ENCODE measurements around the gene ANKHD1. TPM values are rescaled to one million over a fixed set of nuclear protein-coding genes. Genes with fewer than 3 reads are reported as not detected.

ANKHD1 gene
- total and polyA plus RNA-seq, 2 of the 8 experiments (the other 6 are each of a cell fraction or from before 2014, with no cell fraction given), result 69.9 to 108 TPM

GRCh38 chr5:140361901-140362300 lies 39.7 kb upstream of the ANKHD1 start:
- no peak overlapping the region for H3K4me3 ChIP-seq (ENCODE audit: extremely low read depth in 1 of 4, insufficient read depth in 2 of 4, low read depth in 3 of 4, low read length in 4 of 4)
- no peak for DNase-seq (ENCODE audit: low read depth in 1 of 2, low spot score in 2 of 2)
- peak overlapping the region; percentile 22; the same call in 1 of the 2 replicates for H2BK12ac ChIP-seq (ENCODE audit: low read depth, low read length)
- WGBS, 2 experiments (ENCODE audit: extremely low coverage in 1 of 2, insufficient coverage in 1 of 2, insufficient read length in 1 of 2, insufficient replicate concordance in 2 of 2, low coverage in 1 of 2, low lambda C conversion rate in 2 of 2, missing lambda C conversion rate in 1 of 2), result 100% methylated on average over 2 of the region's 2 CpGs; no CpG with 5 or more reads in 1 of the 2 experiments
- no peak overlapping the region for H2BK5ac ChIP-seq (ENCODE audit: low read depth, low read length)
- H3K4me1 ChIP-seq (replicated peaks in 1 of 4; ENCODE audit: control insufficient read depth in 3 of 4, insufficient read depth in 4 of 4, low read length in 3 of 4), result peaks cover 0 to 10% (median under 1%) of the 10 kb centered on the region in 4 experiments; a peak in 4 of 7 replicates
- no peak overlapping the region for H3K23ac ChIP-seq (ENCODE audit: insufficient read length)
- H2BK120ac ChIP-seq (replicated peaks; ENCODE audit: low read depth, low read length), result no peak overlapping the region
- H3K9me3 ChIP-seq (ENCODE audit: insufficient read depth in 2 of 2, low read depth in 1 of 2, low read length in 1 of 2), result no peaks in the 10 kb centered on the region
- peaks cover 0 to 7% (median 2%) of the 10 kb centered on the region in 4 experiments; a peak in 2 of 7 replicates for H3K27me3 ChIP-seq (replicated peaks in 1 of 4; ENCODE audit: control insufficient read depth in 3 of 4, extremely low read depth in 1 of 4, insufficient read depth in 3 of 4, low read length in 3 of 4)
- peak overlapping the region; percentile 40; the same call in 1 of the 2 replicates for H2BK15ac ChIP-seq (ENCODE audit: low read length)
- H4K5ac ChIP-seq (ENCODE audit: insufficient read length, low read depth, low read length), result no peak overlapping the region
- H2AK5ac ChIP-seq (ENCODE audit: low read depth, low read length), result no peak overlapping the region
- H3K4me2 ChIP-seq (ENCODE audit: insufficient read depth in 1 of 2, low read depth in 2 of 2, low read length in 2 of 2), result no peak overlapping the region
- no peak overlapping the region for H3K9ac ChIP-seq (replicated peaks in 1 of 4; ENCODE audit: extremely low read depth in 1 of 4, low read depth in 3 of 4, low read length in 3 of 4)
- H4K8ac ChIP-seq (ENCODE audit: extremely low read depth, insufficient read depth, low read length), result no peak overlapping the region; the same call in 1 of the 2 replicates
- H3K27ac ChIP-seq (ENCODE audit: low read depth, low read length), result no peak overlapping the region
- CTCF ChIA-PET (ENCODE audit: partially characterized antibody), result interaction anchor here (0.7 to 5.8 kb wide), 5 partner anchors 11 to 119 kb away, joined by 3 to 135 read pairs (median 45); partner anchors contain the start of gene HBEGF
- no peak for FAIRE-seq
- no peak overlapping the region for H3K56ac ChIP-seq (replicated peaks; ENCODE audit: insufficient read length, low read depth, low read length)
- H3K14ac ChIP-seq (ENCODE audit: insufficient read length), result no peak overlapping the region
- no peak overlapping the region for H2AFZ ChIP-seq (ENCODE audit: low read length)
- no peaks in the 10 kb centered on the region for H3K36me3 ChIP-seq (ENCODE audit: control insufficient read depth in 2 of 4, insufficient read depth in 4 of 4, low read length in 3 of 4)
- no peaks in the 10 kb centered on the region; the same call in 1 of the 2 replicates for H3K23me2 ChIP-seq (ENCODE audit: low read depth, low read length)
- H4K20me1 ChIP-seq (replicated peaks in 1 of 2; ENCODE audit: control insufficient read depth in 1 of 2, insufficient read depth in 2 of 2, low read length in 2 of 2), result no peaks in the 10 kb centered on the region
- no peak overlapping the region for H2BK20ac ChIP-seq (ENCODE audit: low read length)
- H3K18ac ChIP-seq (ENCODE audit: extremely low read depth, low read length), result no peak overlapping the region
- POLR2A ChIA-PET (ENCODE audit: partially characterized antibody), result interaction anchor here (1.1 kb wide), 1 partner anchor 11 kb away, joined by 5 read pairs; no protein-coding TSS in a partner anchor
- H3K79me1 ChIP-seq (ENCODE audit: low read depth, low read length), result no peaks in the 10 kb centered on the region
- no peak overlapping the region for H4K91ac ChIP-seq (replicated peaks; ENCODE audit: insufficient read length, low read length)
- H3K4ac ChIP-seq (replicated peaks; ENCODE audit: insufficient read length, low read depth, low read length), result no peak overlapping the region
- TF ChIP-seq MAX (IDR thresholded peaks at IDR 0.05), result no peak
- no peaks in the 10 kb centered on the region for H3K79me2 ChIP-seq (ENCODE audit: control insufficient read depth in 1 of 2, insufficient read depth in 2 of 2, low read length in 2 of 2)

Data from H1 (cell line).